SK-N-SH (cell line): ENCODE measurements around the gene ARL2BP. TPM values are rescaled to one million over a fixed set of nuclear protein-coding genes. Genes with fewer than 3 reads are reported as not detected.

Source experiments
- CTCF ChIA-PET: fragments of 300-600, 350-600 bp; formaldehyde crosslinking; extraction: SDS; loops from one replicate; lab custom pipeline; 2021; lab: Yijun Ruan, JAX
- POLR2A ChIA-PET: fragments of 350-600 bp; sonication (Branson Sonifier 250); formaldehyde crosslinking; extraction: SDS; loops from one replicate; lab custom pipeline; 2020; ENCODE audit warnings: antibody characterized with exemption, inconsistent platforms; lab: Yijun Ruan, JAX
- DNase-seq: peaks from one replicate; pipeline ENCODE4 v3.0.0; 2012
- H2AFZ ChIP-seq: fragments of 200-600 bp; sonication (generic); 2 replicates; pipeline ENCODE4 v1.8.1; 2016; ENCODE audit warnings: antibody characterized with exemption, mild to moderate bottlenecking, low read depth
- H3F3A ChIP-seq: fragments of 200-600 bp; sonication (generic); replicated peaks from 2 replicates; pipeline ENCODE3; 2016; ENCODE audit warnings: antibody characterized with exemption, mild to moderate bottlenecking; ENCODE audit not compliant: insufficient read depth
- H3K27ac ChIP-seq, 2 experiments: fragments of 200-500 bp in 1 of 2; fragments of 200-600 bp in 1 of 2; sonication (Bioruptor generic) in 1 of 2; sonication (generic), shearing (Covaris generic) in 1 of 2; 2 replicates each; pipeline versions ENCODE4 v1.5.1 to v1.6.1; 2014 to 2016; ENCODE audit warnings: low read depth in 2 of 2, inconsistent platforms in 1 of 2, low read length in 1 of 2, mild to moderate bottlenecking in 1 of 2, mixed read lengths in 1 of 2
- H3K27me3 ChIP-seq: fragments of 200-600 bp; sonication (generic), shearing (Covaris generic); 2 replicates; pipeline ENCODE4 v1.6.1; 2016; ENCODE audit warnings: mixed run types; ENCODE audit not compliant: insufficient read depth
- H3K36me3 ChIP-seq, 2 experiments: fragments of 200-500 bp in 1 of 2; fragments of 200-600 bp in 1 of 2; sonication (Bioruptor generic) in 1 of 2; sonication (generic) in 1 of 2; replicated peaks in 1 of 2; 2 replicates each; pipeline versions ENCODE3 to v1.5.1; 2014 to 2016; ENCODE audit warnings: low read length in 1 of 2, mild to moderate bottlenecking in 1 of 2; ENCODE audit not compliant: insufficient read depth in 2 of 2, control insufficient read depth in 1 of 2
- H3K4me1 ChIP-seq, 2 experiments: fragments of 200-500 bp in 1 of 2; fragments of 200-600 bp in 1 of 2; sonication (Bioruptor generic) in 1 of 2; sonication (generic), shearing (Covaris generic) in 1 of 2; 2 replicates each; pipeline versions ENCODE4 v1.5.1 to v1.6.1; 2014 to 2016; ENCODE audit warnings: low read depth in 1 of 2, low read length in 1 of 2, mixed run types in 1 of 2; ENCODE audit not compliant: insufficient read depth in 2 of 2, control insufficient read depth in 1 of 2
- H3K4me2 ChIP-seq: fragments of 200-600 bp; sonication (generic), shearing (Covaris generic); 2 replicates; pipeline ENCODE4 v1.6.1; 2017; ENCODE audit warnings: mixed run types
- H3K4me3 ChIP-seq, 2 experiments: fragments of 200-500 bp in 1 of 2; fragments of 200-600 bp in 1 of 2; sonication (Bioruptor generic) in 1 of 2; sonication (generic), shearing (Covaris generic) in 1 of 2; 2 replicates each; pipeline versions ENCODE4 v1.5.1 to v1.8.1; 2014 to 2016; ENCODE audit warnings: low read depth in 2 of 2, inconsistent platforms in 1 of 2, low read length in 1 of 2, mild to moderate bottlenecking in 1 of 2, mixed read lengths in 1 of 2, moderate library complexity in 1 of 2
- H3K79me2 ChIP-seq: fragments of 200-600 bp; sonication (generic); 2 replicates; pipeline ENCODE4 v1.8.1; 2017; ENCODE audit warnings: mild to moderate bottlenecking; ENCODE audit not compliant: insufficient read depth
- H3K9ac ChIP-seq: fragments of 200-600 bp; sonication (generic); 2 replicates; pipeline ENCODE4 v1.6.1; 2017; ENCODE audit warnings: mixed run types
- H3K9me2 ChIP-seq: fragments of 200-600 bp; sonication (generic); 2 replicates; pipeline ENCODE4 v1.6.1; 2017; ENCODE audit warnings: mixed run types
- H3K9me3 ChIP-seq: fragments of 200-600 bp; sonication (generic); 2 replicates; pipeline ENCODE4 v1.6.1; 2017; ENCODE audit warnings: mixed run types, mild to moderate bottlenecking, moderate library complexity
- H4K20me1 ChIP-seq: fragments of 200-600 bp; sonication (generic); 2 replicates; pipeline ENCODE4 v1.6.1; 2017; ENCODE audit warnings: mild to moderate bottlenecking, mixed run types; ENCODE audit not compliant: insufficient read depth
- CTCF ChIP-seq: fragments of 200-600 bp; sonication (generic); IDR thresholded peaks from 2 replicates; pipeline ENCODE4 v1.6.1; 2017; ENCODE audit warnings: antibody characterized with exemption, mild to moderate bottlenecking, moderate library complexity
- ELF1 ChIP-seq: IDR thresholded peaks from 2 replicates; pipeline ENCODE4 v1.4.0; 2012
- EZH2phosphoT487 ChIP-seq: fragments of 200-600 bp; sonication (generic); IDR thresholded peaks from 2 replicates; pipeline ENCODE4 v1.6.1; 2017; ENCODE audit warnings: low read depth, mixed run types, mild to moderate bottlenecking, antibody characterized with exemption, moderate library complexity, borderline replicate concordance
- FOSL2 ChIP-seq: IDR thresholded peaks from 2 replicates; pipeline ENCODE4 v1.4.0; 2012; ENCODE audit warnings: low read depth, mild to moderate bottlenecking, moderate library complexity, borderline replicate concordance
- FOXM1 ChIP-seq: IDR thresholded peaks from 2 replicates; pipeline ENCODE4 v1.4.0; 2012; ENCODE audit warnings: low read depth, mild to moderate bottlenecking
- GABPA ChIP-seq: IDR thresholded peaks from 2 replicates; pipeline ENCODE4 v1.4.0; 2012; ENCODE audit warnings: low read depth, mild to moderate bottlenecking
- GATA2 ChIP-seq: sonication (generic); formaldehyde crosslinking; IDR thresholded peaks from 2 replicates; pipeline ENCODE4 v1.5.0; 2020; ENCODE audit warnings: mild to moderate bottlenecking, missing genetic modification reagents
- IRF3 ChIP-seq: fragments of 150-350 bp; IDR thresholded peaks from 2 replicates; pipeline ENCODE4 v1.6.1; 2016; ENCODE audit warnings: mild to moderate bottlenecking, low read depth, low read length
- JUND ChIP-seq: IDR thresholded peaks from 2 replicates; pipeline ENCODE4 v1.4.0; 2012
- MEF2A ChIP-seq: IDR thresholded peaks from 2 replicates; pipeline ENCODE4 v1.4.0; 2012; ENCODE audit warnings: low read depth, borderline replicate concordance
- NFIC ChIP-seq: IDR thresholded peaks from 2 replicates; pipeline ENCODE4 v1.4.0; 2012; ENCODE audit warnings: borderline replicate concordance
- NRF1 ChIP-seq: IDR thresholded peaks from 2 replicates; pipeline ENCODE4 v1.6.1; 2012; ENCODE audit warnings: low read depth, mild to moderate bottlenecking, low read length
- PBX3 ChIP-seq: IDR thresholded peaks from 2 replicates; pipeline ENCODE4; 2012
- POLR2AphosphoS5 ChIP-seq: IDR thresholded peaks from 2 replicates; pipeline ENCODE4 v1.6.1; 2012; ENCODE audit warnings: low read depth, low read length
- RAD21 ChIP-seq: IDR thresholded peaks from 2 replicates; pipeline ENCODE4 v1.6.1; 2012; ENCODE audit warnings: mild to moderate bottlenecking, low read length
- RCOR1 ChIP-seq: fragments of 150-350 bp; IDR thresholded peaks from 2 replicates; pipeline ENCODE4 v1.6.1; 2017; ENCODE audit warnings: antibody characterized with exemption, low read length
- REST ChIP-seq: IDR thresholded peaks from 2 replicates; pipeline ENCODE4 v1.6.1; 2012; ENCODE audit warnings: mild to moderate bottlenecking, low read depth, low read length, moderate library complexity
- RFX5 ChIP-seq: IDR thresholded peaks from 2 replicates; pipeline ENCODE4 v1.6.1; 2012; ENCODE audit warnings: mild to moderate bottlenecking, improper control_type of control experiment, low read length
- RXRA ChIP-seq: IDR thresholded peaks from 2 replicates; pipeline ENCODE4 v1.4.0; 2012; ENCODE audit warnings: low read depth, mild to moderate bottlenecking, borderline replicate concordance
- SIN3A ChIP-seq: IDR thresholded peaks from 2 replicates; pipeline ENCODE4 v1.6.1; 2012; ENCODE audit warnings: low read depth, mild to moderate bottlenecking, low read length, moderate library complexity, borderline replicate concordance
- SMC3 ChIP-seq: IDR thresholded peaks from 2 replicates; pipeline ENCODE4 v1.6.1; 2012; ENCODE audit warnings: low read depth, low read length, improper control_type of control experiment
- TAF1 ChIP-seq: IDR thresholded peaks from 2 replicates; pipeline ENCODE4 v1.6.1; 2012; ENCODE audit warnings: low read depth, mild to moderate bottlenecking, low read length, moderate library complexity, borderline replicate concordance
- TCF12 ChIP-seq: IDR thresholded peaks from 2 replicates; pipeline ENCODE4 v1.4.0; 2012
- TEAD4 ChIP-seq: IDR thresholded peaks from 2 replicates; pipeline ENCODE4 v1.4.0; 2012; ENCODE audit warnings: mild to moderate bottlenecking, borderline replicate concordance; ENCODE audit not compliant: insufficient read depth
- ZBTB33 ChIP-seq: IDR thresholded peaks from 2 replicates; pipeline ENCODE4 v1.4.0; 2012; ENCODE audit warnings: low read depth, borderline replicate concordance
- whole genome bisulfite sequencing: methylation state at CpG from one replicate; pipeline ENCODE4 v1.1.6; 2017; ENCODE audit warnings: low lambda C conversion rate; 5-methylcytosine and 5-hydroxymethylcytosine counted together
- polyA plus RNA-seq, 3 experiments: library from polyadenylated mRNA; depleted of rRNA; stranded (reverse); fragments of >200 nt; gene quantifications; 2 replicates each; pipeline ENCODE4 v1.2.3, GENCODE V29; 2012

Gene ARL2BP
- polyA plus RNA-seq, 1 of the 3 experiments (the other 2 are of a cell fraction): 61.8 TPM

GRCh38 chr16:57196753-57197152 lies 48.3 kb upstream of the ARL2BP start:
- ChIA-PET POLR2A (interaction anchor here (0.7 to 1.9 kb wide), 3 partner anchors 10 to 181 kb away, joined by 3 to 7 read pairs (median 5); partner anchors contain the start of genes PSME3IP1 and RSPRY1), CTCF (interaction anchor here (1.1 to 2.2 kb wide), 4 partner anchors 10 to 561 kb away, joined by 3 to 9 read pairs (median 5); partner anchors contain the start of genes ARL2BP and CX3CL1)
- Histone ChIP-seq H3K4me3 (no peak overlapping the region), H3K36me3 (peaks cover 2 to 4% of the 10 kb centered on the region in 2 experiments), H3K27ac (peak overlapping the region; percentile 91 to 98; a peak in 3 of 4 replicates), H3F3A (peaks cover 20% of the 10 kb centered on the region), H2AFZ (no peak overlapping the region), H3K79me2 (peaks cover 74% of the 10 kb centered on the region), H3K4me2 (0 out of 2 replicates have a peak overlapping the region, but pooled peaks have one; percentile 8), H3K9me2 (no peaks in the 10 kb centered on the region), H4K20me1 (no peaks in the 10 kb centered on the region), H3K4me1 (peaks cover 19 to 34% of the 10 kb centered on the region in 2 experiments), H3K9ac (peak overlapping the region; percentile 13; the same call in 1 of the 2 replicates), H3K27me3 (no peaks in the 10 kb centered on the region), H3K9me3 (no peaks in the 10 kb centered on the region)
- WGBS: 29% methylated on average over 3 of the region's 3 CpGs
- DNase-seq: peak; percentile 83
- TF ChIP-seq RXRA (no peak), CTCF (no peak), PBX3 (no peak), TCF12 (peak; percentile 74), SMC3 (no peak), JUND (no peak), ZBTB33 (no peak), NRF1 (no peak), NFIC (peak; percentile 55), MEF2A (no peak), FOSL2 (no peak), IRF3 (no peak), TAF1 (no peak), EZH2phosphoT487 (no peak), SIN3A (no peak), TEAD4 (peak; percentile 49; the same call in 1 of the 2 replicates), FOXM1 (no peak), ELF1 (no peak), REST (no peak), POLR2AphosphoS5 (peak; percentile 59; the same call in 1 of the 2 replicates), GABPA (no peak), RCOR1 (peak; percentile 96), RFX5 (no peak; the same call in 1 of the 2 replicates), RAD21 (peak; percentile 19; the same call in 1 of the 2 replicates), GATA2 (CRISPR knock-in tag) (peak; percentile 99)
